ENCODE results near the gene TSR3.

GRCh38 chr16:1356061-1356900, 4.6 kb upstream of the TSR3 start:
- TF ChIP-seq CTCF (IDR thresholded peaks at IDR 0.05) (no peak), RXRA (IDR thresholded peaks at IDR 0.05; ENCODE audit: borderline replicate concordance, low read depth) (no peak), RAD21 (IDR thresholded peaks at IDR 0.05; ENCODE audit: low read length) (no peak), EP300 (IDR thresholded peaks at IDR 0.05; ENCODE audit: borderline replicate concordance in 1 of 2, low read depth in 1 of 2, low read length in 1 of 2) (no peak)

Measured in SK-N-SH (cell line).